Right lobe of liver (tissue), 6 donors: ENCODE measurements around the gene HIGD2A. TPM values are rescaled to one million over a fixed set of nuclear protein-coding genes. Genes with fewer than 3 reads are reported as not detected.

Experiments used
- ATAC-seq, 4 donors: fragments of 200-7000 bp; cut with Tn5 transposase; one replicate each; pipeline ENCODE4 v1.9.1; 2020; ENCODE audit warnings: mild to moderate bottlenecking in 4 of 4, moderate library complexity in 4 of 4
- DNase-seq, 3 donors: peaks; one replicate each; pipeline ENCODE4 v3.0.0-alpha.2; 2020
- H3K27ac ChIP-seq, 3 donors: fragments of 200-600 bp; one replicate each; pipeline ENCODE4 v1.8.0; 2022
- H3K27me3 ChIP-seq, 2 donors: fragments of 200-600 bp; one replicate each; pipeline ENCODE4 v1.8.0; 2022
- H3K36me3 ChIP-seq, 4 donors: fragments of 200-600 bp; sonication (generic) in 1 of 4; one replicate each; pipeline versions ENCODE4 v1.5.1 to v1.8.0; 2017 to 2022; ENCODE audit warnings: control low read depth in 1 of 4
- H3K4me1 ChIP-seq, 4 donors: fragments of 200-600 bp; sonication (generic) in 1 of 4; one replicate each; pipeline versions ENCODE4 v1.5.1 to v1.8.0; 2017 to 2022; ENCODE audit warnings: control low read depth in 1 of 4
- H3K4me3 ChIP-seq, 3 donors: fragments of 200-600 bp; one replicate each; pipeline ENCODE4 v1.8.0; 2022
- H3K9me3 ChIP-seq, 4 donors: fragments of 200-600 bp; sonication (generic) in 1 of 4; one replicate each; pipeline versions ENCODE4 v1.5.1 to v1.8.0; 2017 to 2022; ENCODE audit warnings: control low read depth in 1 of 4
- CTCF ChIP-seq, 4 donors: fragments of 200-600 bp in 3 of 4; fragments of 450-650 bp in 1 of 4; IDR thresholded peaks; one replicate each; pipeline versions ENCODE4 v1.5.1 to v1.8.0; 2016 to 2022; ENCODE audit warnings: antibody characterized with exemption in 4 of 4, mild to moderate bottlenecking in 2 of 4
- POLR2A ChIP-seq: fragments of 450-650 bp; IDR thresholded peaks from one replicate; pipeline ENCODE4 v1.6.1; 2017; ENCODE audit warnings: antibody characterized with exemption, mild to moderate bottlenecking
- WGBS: methylation state at CpG from one replicate; pipeline ENCODE4 v1.1.6; 2018; ENCODE audit warnings: low coverage, low lambda C conversion rate; ENCODE audit not compliant: insufficient coverage; ENCODE audit errors: missing lambda C conversion rate; 5-methylcytosine and 5-hydroxymethylcytosine counted together
- intact Hi-C, 2 donors: fragments of 100-400 bp; cut with DNase I; formaldehyde crosslinking; loops; one replicate each; pipeline versions ENCODE4 v1.11.2 to v1.14.1; 2022
- total RNA-seq, 6 experiments: library from RNA; depleted of rRNA in 2 of 6; stranded (reverse); fragments of >200 nt in 2 of 6; fragmentation: NEBNext Ultra II Directional in 3 of 6; extraction: Animal tissue kit (Norgen Biotek cat#: 25700) in 3 of 6; gene quantifications; one replicate each; pipeline versions ENCODE4 v1.1.0 to v1.2.4, GENCODE V29; 2016 to 2023
- donor health status: DM: no; HTN: yes; CAD: no.
- donor health status: DM: no; HTN: no; CAD: no.
- donor health status: DM: no; HTN: no; CAD: no.
- donor health status: DM: no; HTN: yes; CAD: no.
- donor health status: DM: no; HTN: yes; CAD: no.

Gene HIGD2A
- total RNA-seq, 6 experiments from 2014 or later, result 39.0 to 107 (median 56.5) TPM

DNA sequence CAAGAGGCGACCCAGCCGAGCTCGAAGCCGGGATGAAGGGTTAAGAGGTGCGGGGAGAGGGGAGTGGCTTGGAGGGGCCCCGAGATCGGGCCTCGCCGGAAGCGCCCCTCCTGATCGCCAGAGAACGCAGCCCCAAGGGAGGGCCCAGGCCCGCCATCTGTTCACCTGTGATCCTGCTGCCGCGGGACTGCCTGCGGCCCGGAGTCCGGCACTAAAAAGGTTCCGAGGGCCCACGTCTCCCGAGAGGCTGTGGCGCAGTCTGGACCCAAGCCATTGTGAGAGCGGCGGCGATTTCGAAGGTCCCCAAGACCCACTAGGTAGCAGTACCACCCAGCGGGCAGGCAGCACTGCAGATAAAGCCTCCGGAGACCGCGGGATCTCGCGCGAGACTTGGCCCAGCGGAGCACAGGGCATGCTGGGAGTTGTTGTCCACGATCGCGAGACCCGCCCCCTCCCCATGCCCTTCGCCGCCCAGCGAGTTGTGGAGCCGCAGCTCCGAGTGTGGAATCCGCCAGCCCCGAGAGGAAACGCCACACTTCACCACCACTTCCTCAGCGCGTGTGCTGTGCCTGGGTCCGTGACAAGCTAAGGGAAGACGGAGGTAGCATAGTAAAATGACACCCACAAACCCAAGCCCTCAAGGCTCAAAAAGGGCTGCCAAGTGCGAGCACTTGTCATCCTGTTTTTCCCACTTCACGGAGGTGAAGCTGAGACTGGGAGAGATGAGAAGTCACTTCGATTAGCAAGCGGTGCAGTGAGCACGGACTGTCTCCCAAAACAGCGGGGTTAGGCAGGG is 26.9 kb upstream of the HIGD2A start, which contains the start of gene KIAA1191:
KIAA1191 (minus strand) TSS at position 328 of the 796 bp plus-strand sequence. CDS start 2,256 bp downstream, outside the sequence.
- WGBS, result under 1% methylated on average over 29 of the region's 56 CpGs
- no peaks in the 10 kb centered on the region for H3K9me3 ChIP-seq
- intact Hi-C loops, result no loop called here
- peak; percentile 97 for TF ChIP-seq POLR2A
- TF ChIP-seq CTCF (IDR thresholded peaks at IDR 0.05), result peak; percentile 25 to 46 (median 38)
- DNase-seq, result peak; percentile 97 to 98 (median 97)
- no peaks in the 10 kb centered on the region for H3K27me3 ChIP-seq
- ATAC-seq, result peak; percentile 98
- peaks cover 0 to 15% (median 4%) of the 10 kb centered on the region in 4 donors for H3K36me3 ChIP-seq
- H3K4me3 ChIP-seq, result peak within 1 kb of the TSS; percentile 68 to 100 (median 95)
- H3K27ac ChIP-seq, result peak within 1 kb of the TSS; percentile 90 to 91 (median 90)
- peaks cover 0 to 21% (median 2%) of the 10 kb centered on the region in 4 donors for H3K4me1 ChIP-seq

DNA sequence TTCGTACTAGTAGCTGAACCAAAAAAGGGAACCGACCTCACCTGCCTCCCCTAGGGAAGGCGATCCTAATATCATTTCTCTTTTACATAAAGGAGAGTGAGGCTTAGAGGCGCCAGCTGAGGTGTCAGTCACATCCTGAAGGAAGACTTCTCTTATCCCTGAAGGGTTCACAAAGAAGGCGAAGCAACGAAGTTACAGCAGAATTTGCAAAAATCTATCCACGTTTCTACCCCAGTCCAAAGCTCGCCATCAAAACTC is 26.4 kb upstream of the HIGD2A start:
- no peak for ATAC-seq

DNA sequence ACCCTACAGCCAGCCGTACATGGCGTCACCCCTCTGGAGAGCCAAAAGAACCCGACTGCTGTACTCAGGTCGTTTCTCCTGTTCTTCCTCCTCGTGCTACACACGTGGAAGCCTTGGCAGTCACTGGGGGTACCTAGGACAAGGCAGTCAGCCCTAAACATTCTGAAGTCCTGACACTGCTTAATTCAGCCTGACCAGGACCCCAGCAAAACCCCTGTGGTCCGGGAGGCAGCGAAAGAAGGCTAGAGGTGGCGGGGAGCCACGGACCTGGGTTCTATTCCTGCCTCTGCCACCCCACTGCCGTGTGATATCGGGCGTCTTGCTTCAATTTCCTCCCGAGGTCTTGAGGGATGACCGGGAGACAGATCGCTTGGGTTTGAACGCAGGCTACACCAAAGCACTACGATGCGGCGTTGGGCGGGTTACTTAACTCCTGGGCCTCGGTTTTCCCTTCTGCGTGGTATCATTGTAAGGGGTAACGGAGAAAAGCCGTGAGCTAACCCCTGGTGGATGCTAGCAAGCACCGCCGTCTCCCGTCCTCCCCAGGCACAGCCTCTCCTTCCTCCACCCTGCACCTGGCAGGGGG is 23.7 kb upstream of the HIGD2A start:
- H3K4me3 ChIP-seq, result peak overlapping the region; percentile 69 to 78 (median 74)
- H3K4me1 ChIP-seq, result peaks cover 0 to 13% (median 2%) of the 10 kb centered on the region in 4 donors
- 16% methylated on average over 6 of the region's 28 CpGs for whole genome bisulfite sequencing
- intact Hi-C loops, result no loop called here
- ATAC-seq, result no peak
- no peak for TF ChIP-seq POLR2A
- no peak for TF ChIP-seq CTCF (IDR thresholded peaks at IDR 0.05)
- no peaks in the 10 kb centered on the region for H3K27me3 ChIP-seq
- H3K36me3 ChIP-seq, result no peaks in the 10 kb centered on the region
- DNase-seq, result no peak
- peak overlapping the region in 1 of 3 donors; percentile 5 for H3K27ac ChIP-seq
- H3K9me3 ChIP-seq, result no peaks in the 10 kb centered on the region

More for the DNA sequence above, 26.4 kb upstream of the HIGD2A start:
- intact Hi-C loops, result no loop called here
- TF ChIP-seq CTCF (IDR thresholded peaks at IDR 0.05) (no peak), POLR2A (no peak)
- Histone ChIP-seq H3K4me3 (peak overlapping the region; percentile 68 to 100 (median 95)), H3K27ac (peak overlapping the region; percentile 34 to 91 (median 90)), H3K4me1 (peaks cover 0 to 19% (median 2%) of the 10 kb centered on the region in 4 donors), H3K27me3 (no peaks in the 10 kb centered on the region), H3K9me3 (no peaks in the 10 kb centered on the region), H3K36me3 (peaks cover 0 to 14% (median 4%) of the 10 kb centered on the region in 4 donors)
- WGBS, result 54% methylated on average over 8 of the region's 8 CpGs
- DNase-seq, result no peak

DNA sequence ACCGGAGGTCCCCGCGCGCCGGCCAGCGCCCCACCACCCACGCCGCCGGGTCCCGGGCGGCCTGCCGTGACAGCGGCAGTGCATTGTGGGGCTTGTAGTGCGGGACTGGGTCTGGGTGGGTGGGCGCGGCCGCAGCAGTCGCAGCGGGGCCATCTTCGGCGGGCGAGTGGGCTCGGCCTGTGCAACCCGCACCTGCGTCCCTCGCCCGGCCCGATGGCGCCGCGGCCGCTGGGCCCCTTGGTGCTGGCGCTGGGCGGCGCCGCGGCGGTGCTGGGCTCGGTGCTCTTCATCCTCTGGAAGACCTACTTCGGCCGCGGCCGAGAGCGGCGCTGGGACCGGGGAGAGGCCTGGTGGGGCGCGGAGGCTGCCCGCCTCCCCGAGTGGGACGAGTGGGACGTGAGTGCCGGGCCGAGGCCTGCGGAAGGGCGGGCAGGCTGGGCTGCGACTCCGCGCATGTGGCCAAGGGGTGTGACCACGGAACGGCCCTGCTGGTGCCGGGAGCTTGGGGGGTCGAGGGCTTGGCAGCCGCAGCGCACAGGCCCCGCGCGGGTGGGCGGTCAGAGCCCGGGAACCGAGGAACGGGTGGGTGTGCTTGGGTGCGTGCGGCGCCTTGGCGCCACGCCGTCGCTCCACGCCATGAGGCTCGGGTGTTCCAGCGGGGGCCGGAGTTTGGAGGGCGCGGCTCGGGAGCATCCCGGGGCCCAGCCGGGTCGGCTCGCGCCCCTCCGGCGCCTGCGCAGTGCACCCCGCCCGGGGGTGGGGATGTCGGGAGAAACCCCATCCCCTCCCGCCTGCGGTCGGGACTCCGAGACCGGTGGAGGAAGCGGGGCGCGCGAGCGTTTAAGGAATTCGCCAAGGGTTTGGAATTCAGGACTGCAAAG is 23.0 kb upstream of the HIGD2A start, which contains the start of gene ARL10:
ARL10 (plus strand) TSS at position 137 of the 881 bp plus-strand sequence; CDS start at position 214, 77 bp downstream.
- H3K4me1 ChIP-seq, result peaks cover 0 to 6% (median under 1%) of the 10 kb centered on the region in 4 donors
- intact Hi-C loops, result no loop called here
- no peaks in the 10 kb centered on the region for H3K36me3 ChIP-seq
- no peaks in the 10 kb centered on the region for H3K27me3 ChIP-seq
- H3K27ac ChIP-seq, result peak within 1 kb of the TSS in 1 of 3 donors; percentile 5
- TF ChIP-seq POLR2A, result no peak
- TF ChIP-seq CTCF (IDR thresholded peaks at IDR 0.05), result no peak
- no CpG with 5 or more reads among the region's 108 CpGs for WGBS
- peak; percentile 52 to 67 (median 57) for DNase-seq
- H3K4me3 ChIP-seq, result peak within 1 kb of the TSS; percentile 69 to 78 (median 74)
- no peaks in the 10 kb centered on the region for H3K9me3 ChIP-seq
- peak; percentile 2 to 38 (median 6) for ATAC-seq
